ENCODE results near the gene DDX10. TPM values are rescaled to one million over a fixed set of nuclear protein-coding genes. Genes with fewer than 3 reads are reported as not detected.

Gene DDX10
- polyA plus RNA-seq, 1 donor (not counting 4 experiments of a cell fraction or from before 2014, with no cell fraction given), result 32.3 TPM

- no peak overlapping the region for H3K27ac ChIP-seq (ENCODE audit: control insufficient read depth, insufficient read depth, low read length)
- H3K4me2 ChIP-seq (ENCODE audit: control insufficient read depth, extremely low read depth, insufficient read depth, low read depth, low read length), result peak overlapping the region; percentile 34
- peaks cover 8% of the 10 kb centered on the region for H3K4me1 ChIP-seq (ENCODE audit: control insufficient read depth, extremely low read depth, insufficient read depth, low read length)
- H3K27me3 ChIP-seq (ENCODE audit: control insufficient read depth, extremely low read depth, insufficient read depth, low read length), result no peaks in the 10 kb centered on the region
- peak overlapping the region; percentile 17 for H2AFZ ChIP-seq (ENCODE audit: control insufficient read depth, low read length)
- peaks cover 4 to 11% of the 10 kb centered on the region in 2 experiments for H3K36me3 ChIP-seq (ENCODE audit: control insufficient read depth in 2 of 2, extremely low read depth in 1 of 2, insufficient read depth in 2 of 2, low read length in 2 of 2)
- no peak overlapping the region for H3K4me3 ChIP-seq (ENCODE audit: control insufficient read depth in 2 of 3, extremely low read depth in 1 of 3, insufficient read depth in 2 of 3, low read depth in 1 of 3, low read length in 3 of 3)
- no peaks in the 10 kb centered on the region for H4K20me1 ChIP-seq (ENCODE audit: control insufficient read depth, extremely low read depth, insufficient read depth, low read length)
- TF ChIP-seq CTCF (optimal IDR thresholded peaks at IDR 0.05 in 1 of 3, IDR thresholded peaks at IDR 0.05 in 1 of 3, conservative IDR thresholded peaks at IDR 0.05 in 1 of 3; ENCODE audit: extremely low read depth in 1 of 3, insufficient read depth in 2 of 3, low read length in 3 of 3), result no peak
- TF ChIP-seq EZH2 (IDR thresholded peaks at IDR 0.05; ENCODE audit: low read length), result no peak
- H3K9ac ChIP-seq (ENCODE audit: control insufficient read depth, extremely low read depth, insufficient read depth, low read length), result no peak overlapping the region
- DNase-seq (ENCODE audit: low read depth, low spot score) (no peak), FAIRE-seq (no peak)
- H3K9me1 ChIP-seq (ENCODE audit: control insufficient read depth, extremely low read depth, insufficient read depth, low read length), result peaks cover 2% of the 10 kb centered on the region
- dilution Hi-C loops (cut with MboI; ENCODE audit: extremely low pct_ligation_motif_present, low sequenced_read_pairs), result no loop called here
- H3K9me3 ChIP-seq (ENCODE audit: control insufficient read depth, low read depth, low read length), result no peaks in the 10 kb centered on the region
- peaks cover 52% of the 10 kb centered on the region for H3K79me2 ChIP-seq (ENCODE audit: control insufficient read depth, insufficient read depth, low read length)
Observed at GRCh38 chr11:108672113-108672512, 7.2 kb downstream of the DDX10 start.

- H3K9me3 ChIP-seq (ENCODE audit: control insufficient read depth, low read depth, low read length), result no peaks in the 10 kb centered on the region
- H3K4me1 ChIP-seq (ENCODE audit: control insufficient read depth, extremely low read depth, insufficient read depth, low read length), result peaks cover 7% of the 10 kb centered on the region
- no peak overlapping the region for H2AFZ ChIP-seq (ENCODE audit: control insufficient read depth, low read length)
- no peak for FAIRE-seq
- peaks cover 3 to 12% of the 10 kb centered on the region in 2 experiments for H3K36me3 ChIP-seq (ENCODE audit: control insufficient read depth in 2 of 2, extremely low read depth in 1 of 2, insufficient read depth in 2 of 2, low read length in 2 of 2)
- dilution Hi-C loops (cut with MboI; ENCODE audit: extremely low pct_ligation_motif_present, low sequenced_read_pairs), result no loop called here
- no peaks in the 10 kb centered on the region for H3K27me3 ChIP-seq (ENCODE audit: control insufficient read depth, extremely low read depth, insufficient read depth, low read length)
- H3K27ac ChIP-seq (ENCODE audit: control insufficient read depth, insufficient read depth, low read length), result no peak overlapping the region
- peaks cover 46% of the 10 kb centered on the region for H3K79me2 ChIP-seq (ENCODE audit: control insufficient read depth, insufficient read depth, low read length)
- no peak overlapping the region for H3K4me3 ChIP-seq (ENCODE audit: control insufficient read depth in 2 of 3, extremely low read depth in 1 of 3, insufficient read depth in 2 of 3, low read depth in 1 of 3, low read length in 3 of 3)
- H3K4me2 ChIP-seq (ENCODE audit: control insufficient read depth, extremely low read depth, insufficient read depth, low read depth, low read length), result no peak overlapping the region
- TF ChIP-seq EZH2 (IDR thresholded peaks at IDR 0.05; ENCODE audit: low read length), result no peak
- no peak for TF ChIP-seq CTCF (optimal IDR thresholded peaks at IDR 0.05 in 1 of 3, IDR thresholded peaks at IDR 0.05 in 1 of 3, conservative IDR thresholded peaks at IDR 0.05 in 1 of 3; ENCODE audit: extremely low read depth in 1 of 3, insufficient read depth in 2 of 3, low read length in 3 of 3)
- H3K9ac ChIP-seq (ENCODE audit: control insufficient read depth, extremely low read depth, insufficient read depth, low read length), result no peak overlapping the region
- peaks cover 2% of the 10 kb centered on the region for H3K9me1 ChIP-seq (ENCODE audit: control insufficient read depth, extremely low read depth, insufficient read depth, low read length)
- DNase-seq (ENCODE audit: low read depth, low spot score), result no peak
- no peaks in the 10 kb centered on the region for H4K20me1 ChIP-seq (ENCODE audit: control insufficient read depth, extremely low read depth, insufficient read depth, low read length)
Observed at GRCh38 chr11:108672786-108673185, 7.9 kb downstream of the DDX10 start.
